ENCODE data around the gene ADSL.

GRCh38 chr22:40346185-40347118, at the start of gene ADSL:
- TF ChIP-seq CHD1 (IDR thresholded peaks at IDR 0.05; ENCODE audit: low read depth, low read length) (no peak), POLR2A (IDR thresholded peaks at IDR 0.05; ENCODE audit: low read depth, low read length) (peak; percentile 83), MXI1 (IDR thresholded peaks at IDR 0.05; ENCODE audit: borderline replicate concordance, low read depth, low read length) (peak; percentile 87), CEBPB (IDR thresholded peaks at IDR 0.05; ENCODE audit: low read depth, low read length) (no peak), SMC3 (IDR thresholded peaks at IDR 0.05; ENCODE audit: low read depth, low read length) (no peak), MAFK (IDR thresholded peaks at IDR 0.05; ENCODE audit: low read depth, low read length) (no peak), BHLHE40 (IDR thresholded peaks at IDR 0.05; ENCODE audit: low read depth, low read length) (peak; percentile 97), RFX5 (IDR thresholded peaks at IDR 0.05; ENCODE audit: low read depth, low read length) (no peak)
- TF ChIP-seq, protein P1, sequence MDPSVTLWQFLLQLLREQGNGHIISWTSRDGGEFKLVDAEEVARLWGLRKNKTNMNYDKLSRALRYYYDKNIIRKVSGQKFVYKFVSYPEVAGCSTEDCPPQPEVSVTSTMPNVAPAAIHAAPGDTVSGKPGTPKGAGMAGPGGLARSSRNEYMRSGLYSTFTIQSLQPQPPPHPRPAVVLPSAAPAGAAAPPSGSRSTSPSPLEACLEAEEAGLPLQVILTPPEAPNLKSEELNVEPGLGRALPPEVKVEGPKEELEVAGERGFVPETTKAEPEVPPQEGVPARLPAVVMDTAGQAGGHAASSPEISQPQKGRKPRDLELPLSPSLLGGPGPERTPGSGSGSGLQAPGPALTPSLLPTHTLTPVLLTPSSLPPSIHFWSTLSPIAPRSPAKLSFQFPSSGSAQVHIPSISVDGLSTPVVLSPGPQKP (IDR thresholded peaks at IDR 0.05; ENCODE audit: borderline replicate concordance, low read depth, low read length) = no peak
- TF ChIP-seq, protein P2, sequence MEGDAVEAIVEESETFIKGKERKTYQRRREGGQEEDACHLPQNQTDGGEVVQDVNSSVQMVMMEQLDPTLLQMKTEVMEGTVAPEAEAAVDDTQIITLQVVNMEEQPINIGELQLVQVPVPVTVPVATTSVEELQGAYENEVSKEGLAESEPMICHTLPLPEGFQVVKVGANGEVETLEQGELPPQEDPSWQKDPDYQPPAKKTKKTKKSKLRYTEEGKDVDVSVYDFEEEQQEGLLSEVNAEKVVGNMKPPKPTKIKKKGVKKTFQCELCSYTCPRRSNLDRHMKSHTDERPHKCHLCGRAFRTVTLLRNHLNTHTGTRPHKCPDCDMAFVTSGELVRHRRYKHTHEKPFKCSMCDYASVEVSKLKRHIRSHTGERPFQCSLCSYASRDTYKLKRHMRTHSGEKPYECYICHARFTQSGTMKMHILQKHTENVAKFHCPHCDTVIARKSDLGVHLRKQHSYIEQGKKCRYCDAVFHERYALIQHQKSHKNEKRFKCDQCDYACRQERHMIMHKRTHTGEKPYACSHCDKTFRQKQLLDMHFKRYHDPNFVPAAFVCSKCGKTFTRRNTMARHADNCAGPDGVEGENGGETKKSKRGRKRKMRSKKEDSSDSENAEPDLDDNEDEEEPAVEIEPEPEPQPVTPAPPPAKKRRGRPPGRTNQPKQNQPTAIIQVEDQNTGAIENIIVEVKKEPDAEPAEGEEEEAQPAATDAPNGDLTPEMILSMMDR (conservative IDR thresholded peaks at IDR 0.05; ENCODE audit: low read depth, low read length) = 0 out of 2 replicates have a peak, but pooled peaks have one; percentile 19
- TF ChIP-seq, protein P3, sequence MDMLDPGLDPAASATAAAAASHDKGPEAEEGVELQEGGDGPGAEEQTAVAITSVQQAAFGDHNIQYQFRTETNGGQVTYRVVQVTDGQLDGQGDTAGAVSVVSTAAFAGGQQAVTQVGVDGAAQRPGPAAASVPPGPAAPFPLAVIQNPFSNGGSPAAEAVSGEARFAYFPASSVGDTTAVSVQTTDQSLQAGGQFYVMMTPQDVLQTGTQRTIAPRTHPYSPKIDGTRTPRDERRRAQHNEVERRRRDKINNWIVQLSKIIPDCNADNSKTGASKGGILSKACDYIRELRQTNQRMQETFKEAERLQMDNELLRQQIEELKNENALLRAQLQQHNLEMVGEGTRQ (IDR thresholded peaks at IDR 0.05; ENCODE audit: low read depth, low read length) = peak; percentile 72
